Measurements from ENCODE around the gene NREP.

The NREP gene

DNA sequence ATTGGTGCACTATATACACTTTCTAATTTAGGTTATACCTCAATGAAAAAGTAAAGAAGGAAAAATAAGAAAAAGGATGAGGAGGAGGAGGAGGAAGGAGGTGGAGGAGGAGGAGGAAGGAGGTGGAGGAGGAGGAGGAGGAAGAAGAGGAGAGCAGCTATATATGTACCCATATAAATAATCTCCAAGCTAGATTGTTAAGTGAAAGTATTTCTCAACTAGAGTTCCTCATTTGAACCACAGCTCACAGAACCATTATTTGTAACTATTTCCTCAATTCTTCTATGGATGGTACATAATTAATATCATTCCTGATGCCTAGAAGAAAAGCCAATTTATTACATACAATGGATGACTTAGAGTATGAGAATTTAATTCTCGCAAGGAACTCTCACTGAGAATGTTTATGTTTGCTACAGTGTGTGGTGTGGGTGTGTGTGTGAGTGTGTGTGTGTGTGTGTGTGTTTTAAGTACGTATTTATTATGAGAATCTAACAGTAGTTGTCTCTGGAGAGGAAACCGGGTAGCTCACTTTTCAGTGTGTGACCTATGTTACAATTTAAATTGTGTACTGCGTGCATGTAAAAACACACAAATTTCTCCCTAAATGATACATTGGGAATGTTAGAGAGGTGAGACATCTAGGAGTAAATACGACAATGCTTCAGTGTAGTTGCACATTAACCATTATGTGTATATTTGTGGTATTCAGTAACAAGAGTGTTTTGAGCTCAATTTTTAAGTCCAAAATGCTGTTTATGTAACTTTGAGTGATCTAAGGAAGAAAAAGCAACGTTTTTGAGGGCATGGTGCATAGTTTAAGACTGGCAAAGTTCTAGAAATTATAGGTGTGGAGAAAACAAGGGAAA is 20.2 kb upstream of the NREP start:
- Mint-ChIP-seq H3K27me3 (peaks cover 17% of the 10 kb centered on the region), H3K4me1 (ENCODE audit: low read depth) (no peaks in the 10 kb centered on the region), H3K27ac (no peak overlapping the region), H3K36me3 (ENCODE audit: low read depth) (no peaks in the 10 kb centered on the region), H3K9me3 (no peaks in the 10 kb centered on the region), H3K4me3 (no peak overlapping the region)

DNA sequence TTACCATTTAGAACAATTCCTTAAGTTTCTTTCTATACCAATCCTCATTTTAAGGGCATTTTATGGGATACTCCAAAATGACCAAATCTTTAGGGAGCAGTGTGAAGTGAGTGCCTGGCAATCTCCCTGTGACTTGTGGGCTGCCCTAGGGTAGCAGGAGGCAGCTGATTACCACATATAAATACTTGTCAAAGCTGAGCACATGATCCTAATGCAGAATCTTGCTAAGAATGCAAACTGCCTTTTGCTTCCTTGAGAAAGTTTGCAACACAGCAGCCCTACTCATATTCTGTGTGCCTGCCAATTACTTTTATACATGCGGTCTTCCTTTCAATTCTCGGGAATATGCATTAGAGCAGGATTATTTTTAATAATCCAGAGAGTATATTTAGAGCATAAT is 18.2 kb upstream of the NREP start:
- Mint-ChIP-seq H3K27me3 (peaks cover 17% of the 10 kb centered on the region), H3K4me1 (ENCODE audit: low read depth) (no peaks in the 10 kb centered on the region), H3K27ac (no peak overlapping the region), H3K36me3 (ENCODE audit: low read depth) (no peaks in the 10 kb centered on the region), H3K9me3 (no peaks in the 10 kb centered on the region), H3K4me3 (no peak overlapping the region)

DNA sequence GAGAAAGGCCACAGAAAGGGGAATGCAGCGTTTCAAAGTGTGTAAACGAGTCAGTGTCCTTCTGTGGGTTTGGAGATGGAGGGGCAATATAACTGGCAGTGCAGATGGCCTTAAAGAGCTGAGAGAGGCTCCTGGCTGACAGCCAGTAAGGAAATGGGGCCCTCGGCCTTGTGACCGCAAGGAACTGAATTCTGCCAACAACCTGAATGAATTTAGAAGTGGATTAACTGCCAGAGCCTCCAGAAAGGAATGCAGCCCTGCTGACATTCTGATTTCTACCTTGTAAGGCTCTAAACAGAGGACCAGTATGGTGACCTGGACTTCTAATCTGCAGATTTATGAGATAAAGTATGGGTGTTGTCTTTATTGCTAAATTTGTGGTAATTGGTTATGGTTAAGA is 17.5 kb upstream of the NREP start:
- H3K27ac Mint-ChIP-seq = no peak overlapping the region
- H3K27me3 Mint-ChIP-seq = peaks cover 18% of the 10 kb centered on the region
- no peak overlapping the region for H3K4me3 Mint-ChIP-seq
- peaks cover 4% of the 10 kb centered on the region for H3K9me3 Mint-ChIP-seq
- H3K4me1 Mint-ChIP-seq (ENCODE audit: low read depth) = no peaks in the 10 kb centered on the region
- no peaks in the 10 kb centered on the region for H3K36me3 Mint-ChIP-seq (ENCODE audit: low read depth)

DNA sequence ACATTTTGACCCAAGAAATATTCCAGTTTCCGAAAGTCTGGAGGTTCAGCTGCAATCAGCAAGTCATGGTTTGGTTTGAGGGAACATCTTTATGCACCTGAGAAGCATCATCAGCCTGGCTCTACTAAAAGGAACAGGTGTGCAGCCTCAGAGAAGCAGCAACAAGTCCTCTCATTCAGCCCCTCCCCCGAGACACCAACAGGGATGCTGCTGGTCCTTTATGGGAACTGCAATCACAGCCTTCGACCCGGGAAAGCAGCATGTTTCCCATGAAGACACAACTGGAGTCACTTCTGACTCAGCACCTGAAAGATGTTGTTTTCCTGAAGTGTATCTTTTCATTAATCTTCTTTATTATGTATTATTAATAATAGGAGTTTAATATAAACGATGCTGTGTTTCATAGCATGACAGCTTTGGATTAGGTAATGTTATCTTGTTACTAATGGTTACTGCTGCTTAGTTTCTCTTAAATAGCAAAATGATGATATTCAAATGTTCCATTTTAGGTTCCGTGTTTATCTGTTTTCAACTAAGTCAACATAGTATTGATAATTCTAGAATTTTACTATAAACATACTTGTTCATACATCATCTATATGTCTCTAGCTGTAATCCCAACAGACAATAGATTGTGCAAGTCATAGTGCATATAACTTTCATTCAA is 15.6 kb upstream of the NREP start:
- Mint-ChIP-seq H3K9me3 (peaks cover 6% of the 10 kb centered on the region), H3K36me3 (ENCODE audit: low read depth) (no peaks in the 10 kb centered on the region), H3K27ac (no peak overlapping the region), H3K27me3 (peaks cover 19% of the 10 kb centered on the region), H3K4me1 (ENCODE audit: low read depth) (no peaks in the 10 kb centered on the region), H3K4me3 (no peak overlapping the region)

DNA sequence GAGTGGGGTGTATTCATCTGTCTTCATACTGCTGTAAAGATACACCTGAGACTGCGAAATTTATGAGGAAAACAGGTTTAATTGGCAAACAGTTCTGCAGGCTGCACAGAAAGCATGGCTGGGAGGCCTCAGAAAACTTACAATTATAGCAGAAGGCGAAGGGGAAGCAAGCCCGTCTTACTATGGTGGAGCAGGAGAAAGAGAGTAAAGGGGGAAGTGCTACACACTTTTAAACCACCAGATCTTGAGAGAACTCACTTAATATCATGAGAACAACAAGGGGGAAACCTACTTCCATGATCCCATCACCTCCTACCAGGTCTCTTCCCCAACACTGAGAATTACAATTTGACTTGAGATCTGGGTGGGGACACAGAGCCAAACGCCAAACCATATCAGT is 12.5 kb upstream of the NREP start:
- peaks cover 17% of the 10 kb centered on the region for H3K27me3 Mint-ChIP-seq
- no peaks in the 10 kb centered on the region for H3K36me3 Mint-ChIP-seq (ENCODE audit: low read depth)
- peaks cover 6% of the 10 kb centered on the region for H3K9me3 Mint-ChIP-seq
- H3K27ac Mint-ChIP-seq = no peak overlapping the region
- H3K4me1 Mint-ChIP-seq (ENCODE audit: low read depth) = no peaks in the 10 kb centered on the region
- H3K4me3 Mint-ChIP-seq = no peak overlapping the region

DNA sequence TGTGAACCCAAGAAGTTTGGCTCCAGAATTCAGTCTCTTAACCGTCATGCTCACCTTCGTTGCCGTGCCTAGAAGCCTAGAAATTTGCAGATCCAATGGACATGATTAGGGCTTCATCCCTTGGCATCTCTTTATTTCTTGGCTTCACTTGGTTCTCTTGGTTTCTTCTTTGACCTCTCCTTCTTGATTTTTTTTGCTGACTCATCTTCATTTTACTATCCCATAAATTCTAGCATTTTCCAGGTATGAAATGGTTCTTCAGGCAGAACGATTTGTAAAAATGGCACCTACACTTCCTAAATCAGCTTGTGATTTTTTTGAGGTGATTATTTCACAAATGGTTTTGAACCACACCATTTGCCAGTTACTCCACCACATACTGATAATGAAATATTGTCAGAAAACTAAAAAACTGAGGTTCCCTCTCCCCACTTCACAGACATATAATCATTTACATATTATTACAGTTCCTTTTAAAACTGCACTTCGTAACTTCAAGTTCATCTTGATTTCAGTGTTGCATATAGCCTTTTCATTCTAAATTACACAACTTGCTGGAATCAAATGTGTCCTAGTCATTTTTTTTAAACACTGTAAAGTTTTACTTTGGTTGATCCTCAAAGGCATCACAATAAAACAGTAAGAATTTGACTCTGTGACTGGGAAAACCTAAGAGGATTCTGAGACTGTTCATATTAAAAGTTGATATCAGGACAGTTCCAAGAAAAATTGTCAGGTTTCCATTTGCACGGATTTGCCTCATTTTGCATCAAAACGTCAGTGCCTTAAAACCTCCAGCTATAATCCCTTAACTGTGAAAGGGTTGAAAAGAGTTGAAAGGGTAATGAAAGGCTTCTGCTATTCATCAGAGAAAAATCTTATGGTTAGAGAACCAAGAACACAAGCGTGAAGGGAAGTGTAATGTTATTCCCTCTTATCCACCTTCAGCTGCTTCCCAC is 8.9 kb upstream of the NREP start:
- Mint-ChIP-seq H3K4me1 (ENCODE audit: low read depth) (no peaks in the 10 kb centered on the region), H3K27me3 (peaks cover 18% of the 10 kb centered on the region), H3K36me3 (ENCODE audit: low read depth) (no peaks in the 10 kb centered on the region), H3K9me3 (peaks cover 6% of the 10 kb centered on the region), H3K27ac (peak overlapping the region; percentile 46), H3K4me3 (no peak overlapping the region)

DNA sequence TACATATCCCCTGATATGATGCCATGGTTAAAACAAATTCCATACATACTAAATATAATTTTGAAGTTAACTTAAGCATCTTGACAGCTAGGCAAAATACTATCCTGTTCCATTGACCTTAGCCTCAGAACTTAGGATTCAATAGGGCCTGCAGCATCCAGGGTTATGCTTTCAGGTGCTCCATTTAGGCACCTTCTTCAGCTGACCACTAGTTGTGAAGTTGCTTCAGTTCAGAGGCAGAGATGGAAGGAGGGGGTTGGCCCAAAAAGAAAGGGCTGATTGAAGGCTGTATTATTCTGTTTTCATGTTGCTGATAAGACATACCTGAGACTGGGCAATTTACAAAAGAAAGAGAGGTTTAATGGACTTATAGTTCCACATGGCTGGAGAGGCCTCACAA is 7.0 kb upstream of the NREP start:
- Mint-ChIP-seq H3K4me1 (ENCODE audit: low read depth) (no peaks in the 10 kb centered on the region), H3K9me3 (no peaks in the 10 kb centered on the region), H3K36me3 (ENCODE audit: low read depth) (no peaks in the 10 kb centered on the region), H3K27me3 (peaks cover 12% of the 10 kb centered on the region), H3K4me3 (no peak overlapping the region), H3K27ac (no peak overlapping the region)

DNA sequence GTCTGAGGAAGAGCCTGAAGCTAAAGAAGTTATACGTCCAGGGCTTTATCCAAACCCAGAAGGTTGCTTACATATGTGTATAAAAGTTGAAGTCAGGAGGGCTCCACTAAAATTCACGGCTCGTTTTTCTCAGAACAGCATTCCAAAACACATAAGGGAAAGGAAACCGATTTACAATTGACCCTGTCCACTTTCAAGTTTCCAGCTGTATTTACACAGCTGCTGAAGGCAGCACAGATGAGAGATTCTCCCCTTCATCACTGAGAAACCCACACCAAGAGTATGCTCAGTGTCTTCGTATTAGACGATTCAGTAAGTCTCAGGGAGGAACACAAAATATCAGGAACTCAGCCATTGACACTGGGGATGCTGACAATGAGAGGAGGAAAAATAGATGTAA is 5.9 kb upstream of the NREP start:
- Mint-ChIP-seq H3K4me3 (no peak overlapping the region), H3K27ac (no peak overlapping the region), H3K36me3 (ENCODE audit: low read depth) (no peaks in the 10 kb centered on the region), H3K4me1 (ENCODE audit: low read depth) (peaks cover 7% of the 10 kb centered on the region), H3K9me3 (no peaks in the 10 kb centered on the region), H3K27me3 (peaks cover 12% of the 10 kb centered on the region)

DNA sequence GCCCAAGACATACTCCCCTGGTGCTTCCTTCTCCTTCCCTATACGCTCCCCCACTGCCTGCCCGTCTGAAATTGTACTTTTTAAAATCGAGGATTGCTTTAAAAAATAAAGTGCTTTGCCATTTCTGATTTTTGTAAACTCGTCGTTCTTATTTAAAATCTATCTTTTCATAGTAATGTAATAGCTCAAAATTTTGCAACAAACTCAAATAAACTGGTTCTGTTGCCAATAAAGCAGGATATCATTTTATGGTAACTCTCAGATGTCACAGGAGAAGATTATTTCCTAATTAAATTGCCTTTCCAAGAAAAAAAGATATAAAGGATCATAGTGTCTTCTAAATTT is 1.3 kb upstream of the NREP start:
- Mint-ChIP-seq H3K9me3 (no peaks in the 10 kb centered on the region), H3K4me3 (peak overlapping the region; percentile 78), H3K4me1 (ENCODE audit: low read depth) (peaks cover 29% of the 10 kb centered on the region), H3K36me3 (ENCODE audit: low read depth) (no peaks in the 10 kb centered on the region), H3K27me3 (peaks cover 8% of the 10 kb centered on the region), H3K27ac (peak overlapping the region; percentile 84)

DNA sequence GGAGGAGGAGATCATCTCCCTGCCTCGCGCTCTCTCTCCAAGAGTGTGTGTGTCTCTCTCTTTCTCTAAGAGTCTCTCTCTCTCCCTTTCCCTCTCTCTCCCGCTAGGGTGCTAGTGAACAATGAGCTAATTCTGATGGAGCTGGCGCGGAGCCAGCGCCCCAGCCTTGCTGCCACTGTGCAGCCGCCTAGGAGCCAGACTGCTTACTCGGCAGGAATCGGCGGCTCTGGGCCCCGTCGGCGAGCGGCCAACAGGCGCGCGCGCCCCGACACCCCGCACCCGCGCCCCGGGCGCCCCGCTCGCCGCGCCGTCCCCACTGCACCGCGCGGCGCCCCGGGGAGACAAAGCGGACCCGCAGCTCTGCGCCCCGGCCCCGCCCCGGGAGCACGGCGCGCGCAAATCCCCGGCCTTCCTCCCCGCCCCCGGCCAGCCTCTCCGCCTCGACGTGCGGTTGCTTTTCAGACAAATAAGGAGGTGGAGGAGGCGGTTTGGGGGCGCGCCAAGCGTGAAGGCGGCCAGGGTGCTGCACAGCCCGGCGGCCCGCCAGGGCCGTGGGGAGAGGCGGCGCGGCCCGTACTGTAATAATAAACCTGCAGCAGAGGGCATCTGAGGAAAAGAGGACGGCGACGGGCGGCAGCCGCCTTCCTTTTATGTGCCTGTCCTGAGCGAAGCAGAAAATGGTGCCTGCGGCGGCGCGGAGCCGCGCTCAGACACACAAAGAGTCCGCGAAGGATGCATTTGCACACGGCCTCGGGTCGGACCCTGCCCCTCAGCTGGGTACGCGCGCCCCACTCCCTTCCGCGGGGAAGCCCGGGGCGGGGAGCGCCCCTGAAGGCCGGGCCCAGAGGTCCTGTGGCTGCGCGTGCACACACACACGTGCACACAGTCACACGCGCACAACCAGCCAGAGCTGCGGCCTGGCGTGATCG is 625 bp upstream of the NREP start:
- Mint-ChIP-seq H3K27me3 (peaks cover 3% of the 10 kb centered on the region), H3K4me1 (ENCODE audit: low read depth) (peaks cover 29% of the 10 kb centered on the region), H3K27ac (peak overlapping the region; percentile 84), H3K9me3 (no peaks in the 10 kb centered on the region), H3K36me3 (ENCODE audit: low read depth) (no peaks in the 10 kb centered on the region), H3K4me3 (peak overlapping the region; percentile 84)

DNA sequence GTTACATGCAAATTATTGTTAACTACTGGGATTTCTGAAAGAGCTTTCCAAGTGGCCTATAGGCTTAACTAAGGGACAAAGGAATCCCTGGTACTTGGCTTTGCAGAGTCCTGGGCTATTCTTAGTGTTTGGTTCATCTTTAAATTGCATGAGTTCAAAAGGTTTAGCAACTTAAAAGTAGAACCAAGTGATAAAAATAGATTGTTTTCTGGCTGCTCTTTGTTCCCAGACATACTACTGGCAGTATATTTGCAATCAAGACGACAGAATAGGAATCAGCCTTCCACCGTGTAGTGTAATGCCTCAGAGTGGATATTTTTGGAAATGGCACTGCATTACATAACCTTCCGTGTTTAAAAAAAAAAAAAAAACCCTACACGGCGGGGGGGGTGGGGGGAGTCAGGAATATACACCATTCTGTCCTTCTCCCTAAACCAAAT is 1.0 kb downstream of the NREP start:
- Mint-ChIP-seq H3K27me3 (no peaks in the 10 kb centered on the region), H3K4me3 (peak overlapping the region; percentile 84), H3K27ac (no peak overlapping the region), H3K36me3 (ENCODE audit: low read depth) (no peaks in the 10 kb centered on the region), H3K4me1 (ENCODE audit: low read depth) (peaks cover 29% of the 10 kb centered on the region), H3K9me3 (no peaks in the 10 kb centered on the region)

DNA sequence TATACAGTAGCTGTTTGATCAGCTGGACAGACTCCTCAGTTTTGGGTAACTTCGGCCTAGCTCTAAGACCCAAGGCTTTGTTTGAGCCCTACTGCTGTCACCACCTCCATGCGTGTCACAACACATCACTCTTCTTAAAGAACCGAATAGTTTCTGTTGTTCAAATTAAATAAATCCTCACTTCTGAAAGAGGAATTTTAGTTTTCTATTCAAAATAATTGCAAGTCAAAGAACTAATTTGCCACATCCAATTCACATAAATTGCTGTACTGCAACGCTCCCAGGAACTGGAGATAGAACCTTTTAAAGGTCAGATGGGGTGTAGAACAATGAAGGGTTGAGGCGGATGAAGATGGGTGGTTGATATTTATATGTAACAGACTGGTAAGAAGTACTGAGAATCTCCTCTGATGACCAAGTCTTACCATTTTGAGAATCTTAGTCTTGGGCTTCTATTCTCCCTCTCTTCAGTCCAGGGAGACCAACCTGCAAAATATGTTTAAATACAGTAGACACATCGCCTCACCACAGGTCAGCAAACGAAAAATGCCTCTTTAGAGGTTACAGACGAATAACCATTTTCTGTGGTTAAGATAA is 1.6 kb downstream of the NREP start:
- H3K27me3 Mint-ChIP-seq = no peaks in the 10 kb centered on the region
- no peaks in the 10 kb centered on the region for H3K36me3 Mint-ChIP-seq (ENCODE audit: low read depth)
- H3K4me3 Mint-ChIP-seq = peak overlapping the region; percentile 84
- no peaks in the 10 kb centered on the region for H3K9me3 Mint-ChIP-seq
- peaks cover 29% of the 10 kb centered on the region for H3K4me1 Mint-ChIP-seq (ENCODE audit: low read depth)
- no peak overlapping the region for H3K27ac Mint-ChIP-seq

DNA sequence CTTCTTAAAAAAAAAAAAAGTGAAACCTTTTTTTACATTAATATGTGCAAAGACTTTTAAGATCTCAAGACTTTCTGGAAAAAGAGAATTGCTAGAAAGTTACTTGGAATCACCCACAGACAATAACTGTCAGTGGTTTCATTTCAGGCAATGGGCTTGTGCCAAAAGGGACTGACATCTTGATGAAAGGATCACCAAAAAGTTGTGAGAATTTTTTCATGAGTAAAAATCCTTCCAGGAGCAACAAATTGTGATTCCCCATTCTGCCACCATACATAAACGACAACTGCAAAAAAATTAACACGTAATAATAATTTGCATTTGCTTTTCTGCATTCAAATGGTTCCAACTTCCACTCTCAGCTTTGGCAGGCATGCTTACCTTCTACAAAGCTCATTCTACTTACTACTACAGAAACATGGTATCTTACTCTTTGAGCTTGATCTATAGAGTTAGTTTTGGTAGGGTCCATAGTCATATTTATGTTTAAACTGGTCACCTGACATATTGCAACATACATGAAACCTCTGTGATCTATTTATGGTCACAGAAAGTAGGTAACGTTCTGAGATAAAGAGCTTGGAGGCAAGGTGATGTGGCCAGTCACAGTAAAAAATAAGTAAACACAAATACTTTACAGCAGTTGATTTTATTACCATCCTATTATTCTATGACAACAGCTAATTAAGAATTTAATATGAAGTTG is 3.0 kb downstream of the NREP start:
- Mint-ChIP-seq H3K27ac (no peak overlapping the region), H3K9me3 (no peaks in the 10 kb centered on the region), H3K27me3 (no peaks in the 10 kb centered on the region), H3K4me1 (ENCODE audit: low read depth) (peaks cover 29% of the 10 kb centered on the region), H3K4me3 (no peak overlapping the region), H3K36me3 (ENCODE audit: low read depth) (no peaks in the 10 kb centered on the region)

Data from stimulated activated naive CD8-positive, alpha-beta T cell treated with anti-CD3 and anti-CD28 coated beads, Interleukin-15, Interleukin-2, amounts not matched to agents 100 ng/mL and 50 ng/mL, for 24 hours (primary cell).